Lower lobe of right lung (tissue), 2 donors: ENCODE data around the gene ERP27. TPM values are rescaled to one million over a fixed set of nuclear protein-coding genes. Genes with fewer than 3 reads are reported as not detected.

Experiments used
- ATAC-seq, 2 donors: fragments of 200-7000 bp; cut with Tn5 transposase; one replicate each; pipeline ENCODE4 v1.9.1; 2020 to 2022; ENCODE audit warnings: mild to moderate bottlenecking in 2 of 2, moderate library complexity in 2 of 2
- DNase-seq: peaks from one replicate; pipeline ENCODE4 v3.0.0-alpha.2; 2020
- H3K27ac ChIP-seq: fragments of 200-600 bp; one replicate; pipeline ENCODE4 v1.8.0; 2022
- H3K27me3 ChIP-seq: fragments of 200-600 bp; one replicate; pipeline ENCODE4 v1.8.0; 2022; ENCODE audit warnings: low read depth
- H3K36me3 ChIP-seq: fragments of 200-600 bp; one replicate; pipeline ENCODE4 v1.8.0; 2022; ENCODE audit warnings: mild to moderate bottlenecking
- H3K4me1 ChIP-seq: fragments of 200-600 bp; one replicate; pipeline ENCODE4 v1.8.0; 2022
- H3K4me3 ChIP-seq: fragments of 200-600 bp; one replicate; pipeline ENCODE4 v1.8.0; 2022; ENCODE audit warnings: mild to moderate bottlenecking
- H3K9me3 ChIP-seq: fragments of 200-600 bp; one replicate; pipeline ENCODE4 v1.8.0; 2022
- CTCF ChIP-seq: fragments of 200-600 bp; IDR thresholded peaks from one replicate; pipeline ENCODE4 v1.8.0; 2022; ENCODE audit warnings: antibody characterized with exemption, mild to moderate bottlenecking
- intact Hi-C: fragments of 100-400 bp; cut with DNase I; formaldehyde crosslinking; loops from one replicate; pipeline ENCODE4 v1.11.0; 2022
- total RNA-seq: library from RNA; stranded (reverse); fragmentation: NEBNext Ultra II Directional; extraction: Animal tissue kit (Norgen Biotek cat#: 25700); gene quantifications from one replicate; pipeline ENCODE4 v1.2.1, GENCODE V29; 2021
- donor health status: DM: no; HTN: yes; CAD: no; lungs with severe emphysema.

Gene ERP27
- total RNA-seq, 1 donor from 2014 or later = 16.2 TPM

GRCh38 chr12:14896521-14897169 lies 41.7 kb downstream of the ERP27 start:
- TF ChIP-seq CTCF = no peak
- H3K27ac ChIP-seq = no peak overlapping the region
- H3K27me3 ChIP-seq = no peaks in the 10 kb centered on the region
- no peak overlapping the region for H3K4me3 ChIP-seq
- H3K4me1 ChIP-seq = peaks cover 12% of the 10 kb centered on the region
- ATAC-seq (no peak), DNase-seq (no peak)
- H3K9me3 ChIP-seq = no peaks in the 10 kb centered on the region
- no peaks in the 10 kb centered on the region for H3K36me3 ChIP-seq
- intact Hi-C loops = no loop called here

- H3K27me3 ChIP-seq = no peaks in the 10 kb centered on the region
- H3K27ac ChIP-seq = peak overlapping the region; percentile 66
- no peak overlapping the region for H3K4me3 ChIP-seq
- intact Hi-C loops = no loop called here
- H3K9me3 ChIP-seq = no peaks in the 10 kb centered on the region
- no peaks in the 10 kb centered on the region for H3K36me3 ChIP-seq
- TF ChIP-seq CTCF = no peak
- no peak for DNase-seq
- ATAC-seq = peak in 1 of 2 donors; percentile 34
- H3K4me1 ChIP-seq = peaks cover 12% of the 10 kb centered on the region
Measured at GRCh38 chr12:14893506-14894250, 44.7 kb downstream of the ERP27 start.

GRCh38 chr12:14892726-14893505 lies 45.4 kb downstream of the ERP27 start:
- no peak for DNase-seq
- TF ChIP-seq CTCF = no peak
- peak; percentile 82 to 84 for ATAC-seq
- Histone ChIP-seq H3K4me3 (no peak overlapping the region), H3K4me1 (peaks cover 12% of the 10 kb centered on the region), H3K36me3 (no peaks in the 10 kb centered on the region), H3K9me3 (no peaks in the 10 kb centered on the region), H3K27me3 (no peaks in the 10 kb centered on the region), H3K27ac (peak overlapping the region; percentile 66)
- intact Hi-C loops = no loop called here

- intact Hi-C loops = no loop called here
- H3K9me3 ChIP-seq = no peaks in the 10 kb centered on the region
- H3K27ac ChIP-seq = no peak overlapping the region
- H3K4me3 ChIP-seq = no peak overlapping the region
- H3K4me1 ChIP-seq = peaks cover 11% of the 10 kb centered on the region
- DNase-seq (no peak), ATAC-seq (no peak)
- no peak for TF ChIP-seq CTCF
- H3K27me3 ChIP-seq = no peaks in the 10 kb centered on the region
- H3K36me3 ChIP-seq = no peaks in the 10 kb centered on the region
Measured at GRCh38 chr12:14890701-14891100, 47.6 kb downstream of the ERP27 start.

DNA sequence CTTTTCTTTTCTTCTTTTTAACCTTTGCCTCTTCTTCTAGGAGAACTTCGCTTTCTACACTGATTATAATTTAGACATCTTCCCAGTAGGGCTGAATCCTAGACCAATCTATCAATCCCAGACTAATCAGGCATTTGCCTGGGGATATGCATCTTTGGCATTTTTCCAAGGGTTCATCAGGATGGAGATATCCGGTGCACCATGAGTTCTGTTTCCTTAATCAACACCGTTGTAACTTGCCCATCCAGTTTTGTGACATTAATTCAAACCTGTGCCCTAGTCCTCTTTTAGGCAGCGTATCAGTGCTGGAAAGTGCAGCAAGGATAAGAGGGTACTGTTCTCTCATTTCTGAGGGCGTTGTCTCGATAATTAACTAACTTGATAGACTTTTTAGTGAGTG lies 52.1 kb downstream of the ERP27 start:
- DNase-seq (no peak), ATAC-seq (peak in 1 of 2 donors; percentile 7)
- Histone ChIP-seq H3K27me3 (no peaks in the 10 kb centered on the region), H3K27ac (peak overlapping the region; percentile 42), H3K9me3 (no peaks in the 10 kb centered on the region), H3K4me1 (peaks cover 25% of the 10 kb centered on the region), H3K36me3 (no peaks in the 10 kb centered on the region), H3K4me3 (peak overlapping the region; percentile 39)
- TF ChIP-seq CTCF = no peak
- intact Hi-C loops = no loop called here
